CD4-positive, alpha-beta T cell treated with Interleukin-2 at 100 ng/mL for 4 hours (primary cell): Measurements from ENCODE around the gene UROS.

Experiments
- DNase-seq: peaks from one replicate; pipeline ENCODE4 v3.0.0-alpha.2; 2020; ENCODE audit warnings: low spot score

Gene UROS

DNA sequence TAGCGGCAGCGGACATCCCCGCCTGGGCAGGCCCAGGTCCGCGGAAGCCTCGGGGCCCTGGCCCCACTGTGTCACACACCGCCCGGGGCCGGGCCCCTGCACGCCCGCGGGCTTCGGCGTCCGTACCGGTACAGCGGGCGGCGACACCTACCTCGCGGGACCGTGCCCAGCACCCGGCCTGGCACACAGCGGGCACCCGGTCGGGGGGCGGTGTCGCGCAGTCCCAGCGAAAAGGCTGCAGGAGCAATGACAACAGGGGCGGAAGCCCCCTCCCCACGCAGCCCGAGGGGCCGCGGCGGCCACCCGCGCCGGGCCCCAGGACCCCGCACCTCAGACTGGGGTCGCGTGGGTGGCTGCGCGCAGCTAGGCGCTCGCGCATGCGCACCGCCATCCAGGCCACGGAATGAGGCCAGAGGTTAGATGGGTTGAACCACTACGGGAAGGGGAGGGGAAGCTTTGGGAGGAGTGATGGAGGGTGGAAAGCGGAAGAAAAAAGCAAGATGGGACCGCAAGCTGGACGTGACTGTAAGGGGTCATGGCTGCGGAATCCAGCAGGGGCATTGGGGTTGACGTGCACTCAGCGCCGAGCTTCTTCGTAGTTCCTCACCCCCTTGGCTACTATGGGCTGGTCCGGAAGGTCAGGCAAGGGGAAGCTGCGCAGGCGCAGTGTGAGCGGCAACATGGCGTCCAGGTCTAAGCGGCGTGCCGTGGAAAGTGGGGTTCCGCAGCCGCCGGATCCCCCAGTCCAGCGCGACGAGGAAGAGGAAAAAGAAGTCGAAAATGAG lies at the start of gene UROS, which contains the start of gene BCCIP:
TSS of gene UROS (minus strand) at position 381 of the 785 bp plus-strand sequence. CDS start 6,759 bp downstream, outside the sequence.
TSS of gene BCCIP (plus strand) at position 669 of the 785 bp plus-strand sequence. CDS start at position 681, 12 bp downstream.
- peak; percentile 90 for DNase-seq

DNA sequence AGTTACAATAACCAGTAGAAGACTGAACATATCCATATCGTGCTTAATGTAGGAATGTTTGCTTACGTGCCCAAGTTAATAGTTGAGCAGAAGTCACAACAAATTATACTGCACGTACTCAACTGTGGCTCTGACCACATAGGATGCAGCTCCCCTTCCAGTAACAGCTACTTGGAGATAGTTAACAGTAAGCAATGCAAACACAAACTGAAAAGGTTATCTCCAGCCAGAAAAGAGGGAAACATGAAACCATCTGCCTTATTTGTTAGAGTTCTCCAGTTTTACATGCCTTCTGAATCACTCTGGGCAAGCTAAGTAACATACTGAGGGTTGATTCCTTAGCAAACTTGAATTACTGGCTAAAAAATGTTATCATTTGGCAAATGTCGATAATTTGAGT lies 48.3 kb upstream of the UROS start:
- DNase-seq: no peak

DNA sequence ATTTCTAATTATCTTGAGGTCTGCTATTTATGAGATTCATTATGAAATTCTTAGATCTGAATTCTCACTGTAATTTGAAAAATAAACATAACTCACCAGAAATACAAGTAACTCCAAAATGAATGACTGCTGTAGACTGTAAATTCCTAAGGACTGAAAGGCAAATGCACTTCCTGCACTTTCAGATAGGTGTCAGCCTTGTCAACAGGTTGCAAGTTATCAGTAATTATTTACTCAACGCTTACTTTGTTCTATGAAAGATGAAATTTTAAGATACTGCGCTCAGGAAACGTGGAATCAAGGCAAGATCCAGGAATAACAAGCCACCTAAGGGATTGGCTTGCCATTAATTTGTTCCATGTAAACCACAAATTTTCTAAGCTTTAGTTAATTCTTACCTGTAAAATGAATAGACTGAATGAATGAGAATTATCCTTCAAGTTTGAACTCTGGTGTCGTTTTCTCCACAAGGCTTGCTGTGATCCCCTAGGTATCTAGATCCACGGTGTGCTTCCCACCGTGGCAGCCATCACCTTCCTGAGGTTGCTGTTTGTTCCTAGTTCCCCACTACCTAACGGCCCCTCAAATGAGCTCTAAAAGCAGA lies 45.4 kb upstream of the UROS start:
- peak; percentile 17 for DNase-seq

DNA sequence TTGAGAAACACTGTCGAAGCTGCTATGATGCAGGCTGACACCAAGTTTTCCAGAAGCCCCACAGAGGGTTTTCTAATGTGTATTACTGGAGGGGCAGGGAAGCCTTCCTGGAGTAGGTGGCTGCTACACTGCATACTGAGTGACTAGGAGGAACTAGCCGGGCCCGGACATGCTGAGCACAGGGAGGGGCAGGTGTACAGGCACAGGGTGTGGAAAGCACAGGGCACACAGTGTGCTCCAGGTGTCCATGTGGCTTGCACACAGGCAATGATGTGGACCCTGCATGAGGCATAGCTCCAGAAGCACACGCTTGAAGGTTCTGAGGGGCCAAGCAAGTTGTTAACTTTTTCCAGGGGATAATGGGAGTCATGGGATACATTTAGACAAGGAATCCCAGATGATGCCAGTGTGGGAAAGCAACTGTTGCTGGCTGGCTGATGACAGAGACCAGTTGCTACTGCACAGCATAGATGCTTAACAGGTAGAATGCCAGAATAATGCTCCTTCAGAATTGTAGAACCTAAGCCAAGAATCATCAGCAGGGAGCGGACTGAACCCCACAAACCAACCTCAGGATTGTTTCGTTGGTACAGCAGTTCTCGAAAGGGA lies 43.5 kb upstream of the UROS start:
- no peak for DNase-seq

DNA sequence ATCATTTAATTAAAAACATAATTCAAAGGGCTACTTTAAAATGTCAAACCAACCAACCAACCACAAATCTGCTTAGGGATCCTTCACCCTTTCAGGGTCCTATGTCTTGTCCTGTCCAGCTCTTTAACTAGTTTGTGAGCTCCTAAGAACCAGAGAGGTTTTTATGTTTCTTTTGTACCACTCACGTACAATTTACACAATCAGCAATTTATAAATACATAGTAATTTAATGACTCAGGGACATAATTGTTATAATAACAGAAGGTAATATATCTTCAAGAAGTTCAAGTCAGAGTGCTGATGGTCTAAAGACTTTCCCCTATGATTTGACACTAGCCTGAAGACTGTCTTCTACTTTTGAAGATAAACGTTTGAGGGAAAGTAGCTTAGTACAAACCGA lies 42.1 kb upstream of the UROS start:
- no peak for DNase-seq

DNA sequence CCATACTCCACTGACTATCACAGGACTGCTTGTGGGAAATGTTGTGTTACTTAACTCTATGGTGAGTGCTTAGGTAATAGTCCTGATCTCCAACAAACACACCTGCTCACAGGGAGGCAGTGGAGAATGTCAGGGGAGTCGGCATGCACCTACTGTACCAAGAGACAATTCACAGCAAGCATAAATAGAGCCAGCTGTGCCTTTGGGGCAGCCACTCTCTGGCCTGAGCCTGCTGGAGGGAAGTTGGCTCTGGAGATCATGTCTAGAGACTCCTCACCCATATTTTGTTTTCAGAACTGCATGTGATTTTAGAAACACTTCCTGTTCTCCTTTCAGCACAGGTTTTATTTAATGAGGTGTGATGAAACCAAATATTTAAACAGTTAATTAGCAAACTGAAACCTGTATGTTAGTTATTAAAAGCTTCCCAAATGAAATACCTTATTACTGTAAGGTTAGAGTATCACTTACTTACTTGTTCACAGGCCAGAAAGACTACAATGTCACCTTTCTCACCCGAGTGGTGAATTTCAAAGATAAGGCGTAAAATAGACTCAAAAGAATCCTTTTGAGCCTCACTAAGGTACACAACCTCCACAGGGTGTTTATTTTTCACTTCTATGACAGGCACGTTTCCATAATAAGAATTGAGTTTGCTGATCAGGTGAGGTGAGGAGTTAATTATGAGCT lies 36.2 kb upstream of the UROS start:
- DNase-seq: no peak

DNA sequence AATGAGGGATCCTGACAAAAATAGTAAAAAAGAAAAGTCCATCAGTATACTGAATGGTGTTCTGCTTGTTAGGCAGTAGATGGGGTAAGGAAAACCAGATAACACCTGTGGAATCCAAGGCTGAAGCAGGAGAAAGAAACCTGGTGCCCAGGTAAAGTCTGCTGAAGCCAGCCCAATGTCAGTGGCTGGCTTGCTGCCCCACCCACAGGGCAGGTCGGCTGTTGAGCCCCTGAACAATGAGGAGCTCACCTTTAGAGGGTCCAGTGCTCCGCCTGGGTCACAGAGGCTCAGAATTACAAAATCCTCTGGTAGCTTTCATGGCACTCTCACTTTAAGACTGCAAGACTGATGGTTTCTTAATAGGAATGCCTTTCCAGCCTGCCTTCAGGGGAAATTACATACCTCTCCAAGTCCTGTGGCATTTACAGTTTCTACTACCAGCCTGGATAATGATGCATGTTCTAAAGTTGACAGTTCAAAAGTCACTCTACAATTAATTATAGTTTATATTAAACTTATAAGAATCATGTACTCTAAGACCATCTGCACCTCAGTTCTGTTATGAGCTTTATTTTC lies 34.2 kb upstream of the UROS start:
- no peak for DNase-seq

DNA sequence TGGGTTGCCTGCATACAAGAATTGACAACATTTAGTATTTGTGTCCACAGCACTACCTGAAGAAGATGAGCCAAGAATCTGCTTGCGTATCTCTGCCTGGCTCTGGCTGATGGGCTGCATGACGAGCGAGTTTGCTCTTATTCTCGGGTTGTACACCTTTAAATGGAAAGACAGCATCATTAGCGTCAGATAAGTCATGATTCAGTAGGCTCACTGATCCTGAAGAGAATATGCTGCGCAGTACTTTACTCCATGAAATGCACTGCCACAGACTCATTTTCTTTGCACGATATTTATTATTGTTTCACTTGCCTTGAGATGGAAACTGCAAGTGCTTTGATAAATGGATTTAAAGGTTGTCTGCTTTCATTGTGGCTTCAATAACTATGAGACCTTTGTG lies 29.4 kb upstream of the UROS start:
- DNase-seq: no peak

DNA sequence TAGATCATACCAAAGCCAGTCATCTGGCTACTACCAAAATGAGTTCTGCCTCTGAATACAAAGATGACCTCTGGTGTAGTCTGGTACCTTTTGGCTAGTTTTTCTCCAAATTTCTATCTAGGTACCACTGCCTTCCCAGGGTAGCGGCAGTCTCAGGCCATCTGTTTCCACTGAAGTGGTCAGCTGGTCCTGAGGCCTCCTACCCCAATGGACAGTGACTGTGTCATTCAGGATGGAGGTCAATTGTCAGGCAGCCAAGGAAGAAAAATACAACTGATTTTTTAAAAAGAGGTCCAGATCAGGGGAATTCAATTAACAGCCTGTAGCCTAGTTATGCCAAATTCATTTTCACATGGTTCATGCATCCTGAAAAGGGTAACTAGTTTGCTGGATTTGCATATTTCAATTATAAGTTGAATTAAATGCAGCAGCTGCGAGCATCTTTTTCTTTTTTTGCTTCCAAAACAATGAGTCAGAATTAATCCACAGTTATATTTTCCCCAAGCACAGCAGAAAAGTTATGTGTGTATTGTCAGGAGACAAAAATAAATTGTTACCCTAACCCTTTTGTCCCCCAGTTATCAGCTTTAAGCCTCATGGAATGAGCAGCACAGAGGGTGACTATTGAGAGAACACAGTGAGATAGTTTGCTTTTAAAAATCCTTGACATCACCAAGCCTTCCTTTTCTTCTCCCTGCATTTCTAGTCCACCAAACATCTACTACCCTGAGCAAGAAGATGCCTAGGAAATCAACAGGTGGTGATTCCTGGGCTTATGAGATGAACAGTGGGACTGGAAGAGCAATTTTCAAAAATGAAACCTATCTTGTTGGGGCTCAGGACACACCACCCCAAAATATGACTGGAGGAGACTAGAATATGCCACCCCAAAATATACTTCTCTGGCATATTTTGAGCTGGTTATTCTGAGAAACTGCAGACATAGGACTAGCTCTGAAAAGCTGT lies 28.0 kb upstream of the UROS start:
- DNase-seq: no peak

DNA sequence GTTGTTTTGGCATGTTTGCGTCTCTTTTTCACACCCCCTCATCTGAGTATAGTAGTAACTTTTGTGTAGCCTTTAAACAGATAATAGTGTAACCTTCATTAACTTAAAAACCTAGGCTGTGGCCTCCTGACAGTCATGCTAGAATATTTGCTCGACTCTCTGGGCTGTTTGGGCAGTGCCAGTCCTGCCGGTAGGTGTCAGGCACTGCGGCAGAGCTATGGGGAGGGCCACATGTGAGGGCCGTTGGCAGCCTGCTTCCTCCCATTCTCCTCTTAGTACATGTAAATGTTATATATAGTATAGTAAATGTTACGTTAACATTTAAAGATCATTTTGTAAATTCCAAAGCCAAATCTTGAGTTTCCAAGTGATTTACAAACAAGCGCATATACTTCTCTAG lies 26.4 kb upstream of the UROS start:
- no peak for DNase-seq

DNA sequence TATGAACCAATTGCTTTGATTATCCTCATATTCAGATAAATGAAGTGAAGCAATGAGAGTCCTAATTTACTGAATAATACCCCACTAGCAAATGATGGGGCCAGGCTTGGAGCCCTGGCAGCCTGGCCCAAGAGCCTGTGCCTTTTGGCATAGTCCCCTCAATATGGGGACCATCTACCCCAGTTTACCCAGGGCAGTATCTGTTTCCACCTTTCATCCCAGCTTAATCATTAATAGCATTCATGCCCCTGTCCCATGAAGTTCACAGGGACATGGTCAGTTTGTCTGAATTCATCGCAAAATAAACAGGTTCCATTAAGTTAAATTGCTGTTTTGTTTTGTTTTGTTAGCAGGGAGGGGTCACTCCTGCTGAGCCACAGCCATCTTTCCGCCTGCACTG lies 25.8 kb upstream of the UROS start:
- no peak for DNase-seq

DNA sequence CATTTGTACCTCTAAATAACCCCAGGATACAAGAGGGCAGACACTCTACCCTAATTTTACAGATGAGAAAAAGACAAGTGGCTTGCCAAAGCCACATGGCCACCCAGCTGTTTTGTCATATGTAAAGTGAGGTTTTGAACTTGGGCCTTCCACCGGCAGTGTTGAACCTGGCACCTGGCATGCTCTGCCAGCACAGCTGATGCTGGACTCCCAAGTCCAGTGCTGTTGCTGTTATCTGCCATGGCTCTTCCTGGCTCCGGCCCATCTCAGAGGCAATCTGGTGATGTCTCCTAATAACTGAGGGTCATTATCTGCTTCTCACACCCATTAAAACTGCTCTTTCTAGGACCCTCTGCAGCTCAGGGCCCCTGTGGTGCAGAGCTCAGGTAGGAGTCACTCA lies 25.3 kb upstream of the UROS start:
- no peak for DNase-seq

DNA sequence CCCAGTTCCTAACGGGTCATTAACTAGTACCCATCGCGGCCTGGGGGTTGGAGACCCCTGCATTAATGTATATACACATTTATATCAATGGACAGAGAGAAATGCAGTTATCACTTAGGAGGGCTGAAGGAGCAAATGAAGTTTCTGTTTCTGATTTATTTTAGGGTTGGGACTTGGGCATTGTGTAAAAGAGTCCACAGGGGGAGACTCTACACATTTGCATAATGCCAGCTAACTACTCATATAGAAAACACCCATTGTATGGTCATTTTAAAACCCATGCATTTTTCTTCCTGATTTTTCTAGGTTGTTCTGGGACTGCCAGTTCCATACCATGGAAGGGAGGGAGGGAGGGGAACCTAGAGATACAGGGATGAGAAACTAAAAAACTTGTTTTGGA lies 23.8 kb upstream of the UROS start:
- no peak for DNase-seq

DNA sequence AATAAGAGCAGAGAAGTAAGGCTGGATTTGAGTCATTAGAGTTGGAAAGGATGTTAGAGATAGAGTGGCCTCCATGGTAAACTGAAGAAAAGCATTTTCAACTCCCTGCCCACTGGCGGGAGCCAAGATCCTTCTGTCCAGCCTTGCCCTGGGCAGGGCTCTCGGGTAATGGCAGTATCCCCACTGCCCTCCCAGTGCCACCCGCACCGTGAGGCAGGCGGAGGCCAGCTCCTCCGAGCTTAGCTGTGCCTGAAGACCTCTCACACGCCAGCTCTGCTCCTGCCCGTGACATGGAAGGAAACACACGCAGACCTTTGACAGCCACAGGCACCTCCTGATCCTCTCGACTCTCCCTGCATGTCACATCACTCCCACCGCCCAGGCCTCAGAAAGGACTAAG lies 22.6 kb upstream of the UROS start:
- DNase-seq: no peak

DNA sequence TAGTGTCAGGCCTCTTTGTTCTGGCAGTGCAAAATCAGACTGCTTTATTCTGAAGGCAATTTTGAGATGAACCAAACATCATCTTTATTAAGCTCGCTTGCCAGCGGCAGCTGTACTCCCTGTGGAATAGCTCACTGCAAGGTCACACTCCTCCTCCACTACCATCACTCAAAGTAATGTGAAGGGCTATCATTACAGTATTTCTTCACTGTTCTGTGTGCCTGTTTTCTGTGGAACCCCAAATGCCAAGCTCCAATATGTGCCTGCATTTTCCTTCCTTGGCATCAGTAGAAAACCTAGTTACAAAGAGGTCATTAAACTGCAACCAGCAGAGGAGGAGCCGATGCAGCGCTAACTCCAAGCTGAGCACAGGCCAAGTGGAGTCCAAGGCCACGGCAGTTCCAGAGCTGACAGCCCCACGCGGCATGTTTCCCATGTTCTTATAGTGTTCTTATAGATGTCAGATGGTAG lies 21.7 kb upstream of the UROS start:
- DNase-seq: no peak

DNA sequence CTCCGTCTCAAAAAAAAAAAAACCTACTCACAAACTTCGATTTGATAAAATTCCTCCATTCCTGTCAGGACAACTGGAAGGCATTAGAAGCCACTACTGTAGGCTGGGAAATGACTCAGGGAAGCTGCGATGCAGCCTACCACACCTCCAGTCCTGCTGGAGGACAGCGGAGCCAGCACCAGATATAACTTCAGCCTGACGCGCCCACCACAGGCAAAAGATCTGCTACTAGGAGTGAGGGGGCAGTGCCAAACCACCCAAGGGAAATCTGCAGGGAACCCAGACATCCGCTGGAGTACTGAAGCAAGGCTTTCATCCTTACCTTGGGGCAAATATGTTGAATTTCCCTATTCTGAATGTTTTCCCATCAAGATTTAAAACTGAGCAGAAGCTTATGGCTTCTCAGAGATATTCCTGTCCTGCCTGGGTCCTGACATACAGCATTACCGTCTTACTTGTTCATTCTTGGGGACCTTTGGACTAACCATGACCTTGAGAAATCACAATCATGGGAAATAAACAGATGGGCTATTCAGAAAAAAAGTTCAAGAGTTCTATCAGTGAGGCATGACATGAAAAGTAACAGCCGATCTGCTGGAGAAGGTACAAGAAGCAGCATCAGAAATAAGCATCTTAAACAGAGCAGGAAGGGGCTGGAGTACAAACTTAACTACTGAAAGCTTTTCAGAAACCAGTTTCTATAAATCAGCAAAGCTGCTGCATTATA lies 20.7 kb upstream of the UROS start:
- DNase-seq: no peak

DNA sequence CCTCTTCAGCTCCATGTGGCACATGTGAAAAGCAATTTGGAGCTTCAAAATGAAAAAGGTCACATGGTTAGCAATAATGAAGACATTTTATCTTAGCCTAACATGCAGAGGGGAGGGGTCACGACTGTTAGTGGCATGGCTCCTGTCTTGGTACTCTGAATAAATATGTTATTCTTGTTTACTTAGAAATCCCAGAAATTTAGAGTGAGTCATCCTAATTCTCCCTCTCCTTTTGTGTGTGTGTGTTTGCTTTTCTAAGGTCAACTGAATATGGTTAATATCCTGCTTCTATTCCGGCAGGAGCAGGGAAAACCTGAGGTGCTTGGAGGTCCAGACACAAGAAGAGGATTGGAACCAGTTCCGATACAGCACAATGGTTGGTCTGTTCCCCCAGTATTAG lies 17.9 kb upstream of the UROS start:
- DNase-seq: no peak

DNA sequence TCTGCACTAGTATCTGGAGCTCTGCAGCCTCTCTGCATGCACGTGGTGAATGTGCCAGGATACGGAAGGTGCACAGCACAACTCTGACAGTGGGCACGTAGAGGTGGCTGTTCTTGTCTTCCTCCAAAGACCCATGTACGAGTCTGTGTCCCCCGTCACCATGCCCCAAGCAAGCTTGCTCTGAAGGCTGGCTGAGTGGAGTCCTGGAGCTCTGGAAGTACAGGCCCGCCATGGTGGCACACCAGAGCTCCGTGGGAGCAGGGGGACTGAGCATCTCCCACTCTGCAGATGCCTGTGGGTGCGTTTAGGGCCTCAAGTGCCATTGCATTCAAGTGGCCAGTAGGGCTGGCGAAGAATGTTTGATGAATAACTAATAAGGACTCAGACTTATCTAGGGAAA lies 17.3 kb upstream of the UROS start:
- no peak for DNase-seq

DNA sequence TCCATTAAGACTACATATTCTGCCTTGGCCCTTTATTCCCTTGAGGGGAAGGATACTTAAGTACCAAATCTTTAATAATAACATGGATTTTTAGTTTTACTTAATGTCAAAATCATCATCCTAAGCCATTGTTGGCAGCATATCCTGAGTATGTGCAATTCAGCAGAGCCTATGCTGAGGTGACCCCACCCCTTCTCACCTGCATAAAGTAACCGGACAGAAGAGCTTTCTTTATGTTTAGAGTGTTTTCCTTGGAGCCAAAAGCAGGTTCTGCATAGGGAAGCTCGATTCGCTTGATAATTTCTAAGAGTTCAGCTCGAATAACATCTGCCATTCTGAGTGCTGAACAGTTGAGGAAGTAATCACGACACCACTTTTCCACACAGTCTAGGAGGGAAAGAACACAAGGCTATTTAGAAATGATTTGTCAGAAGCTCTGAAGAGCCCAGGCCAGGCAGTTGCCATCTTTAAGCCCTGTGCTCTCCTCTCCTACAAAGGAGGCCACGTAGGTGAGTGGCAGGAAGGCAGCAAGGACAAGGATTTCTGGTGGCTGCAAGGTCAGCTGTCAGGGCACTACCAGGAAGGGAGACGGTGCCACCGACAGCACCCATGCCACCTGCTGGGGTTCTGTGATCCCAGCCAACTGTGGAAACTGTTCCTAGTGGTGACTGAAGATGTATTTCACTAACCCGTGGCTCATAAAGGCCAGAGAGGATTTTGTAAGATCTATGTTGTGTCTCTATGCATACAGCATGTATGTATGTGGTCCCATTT lies 15.9 kb upstream of the UROS start:
- no peak for DNase-seq

DNA sequence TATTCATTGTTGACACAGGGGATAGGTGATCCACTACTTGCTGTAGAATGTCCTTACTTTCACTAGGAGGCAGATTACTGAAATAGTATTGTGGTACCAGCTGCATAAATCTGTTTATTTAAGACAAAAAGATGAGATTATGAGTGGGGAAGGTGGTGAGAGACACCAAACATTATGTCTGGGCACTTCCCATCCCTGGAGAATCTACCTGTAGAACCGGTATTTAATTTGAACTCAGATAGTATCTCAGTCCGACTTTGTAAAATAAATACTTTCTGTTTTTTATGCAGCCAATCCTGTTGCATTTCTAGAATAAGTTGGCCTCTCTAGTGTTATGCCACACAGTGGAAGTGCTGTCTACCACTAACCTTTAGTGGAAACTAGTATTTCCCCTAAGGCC lies 13.7 kb upstream of the UROS start:
- DNase-seq: no peak
